ENCODE data around the gene CSTF2. TPM values are rescaled to one million over a fixed set of nuclear protein-coding genes. Genes with fewer than 3 reads are reported as not detected.

Gene CSTF2
- total and polyA plus RNA-seq, 9 of the 15 experiments (the other 6 are each of a cell fraction or from before 2014, with no cell fraction given) = 11.6 to 57.9 (median 46.4) TPM

GRCh38 chrX:100819837-100820666 is at the start of gene CSTF2 (continued):
- no peak for TF ChIP-seq AFF4 (CRISPR knock-in tag; IDR thresholded peaks at IDR 0.05)
- peak; percentile 75 for TF ChIP-seq SUPT5H (IDR thresholded peaks at IDR 0.05)
- no peak for TF ChIP-seq HINFP (tag; conservative IDR thresholded peaks at IDR 0.05; ENCODE audit: low read depth)
- TF ChIP-seq PKNOX1 (IDR thresholded peaks at IDR 0.05) = peak; percentile 29; the same call in 1 of the 2 replicates
- peak; percentile 97 for TF ChIP-seq ZBTB40 (IDR thresholded peaks at IDR 0.05)
- no peak for TF ChIP-seq ZBTB40 (CRISPR knock-in tag; IDR thresholded peaks at IDR 0.05)
- peak; percentile 18 for TF ChIP-seq NEUROD1 (IDR thresholded peaks at IDR 0.05; ENCODE audit: borderline replicate concordance, low read depth, low read length, partially characterized antibody)
- peak; percentile 69 for TF ChIP-seq SP1 (CRISPR knock-in tag; IDR thresholded peaks at IDR 0.05)
- no peak for TF ChIP-seq FOXM1 (IDR thresholded peaks at IDR 0.05; ENCODE audit: low read depth)
- TF ChIP-seq FOXM1 (CRISPR knock-in tag; IDR thresholded peaks at IDR 0.05; ENCODE audit: low read depth) = no peak
- TF ChIP-seq TAF7 (tag; IDR thresholded peaks at IDR 0.05) = peak; percentile 71; the same call in 1 of the 2 replicates
